Measurements from ENCODE around the gene ACTR3. TPM values are rescaled to one million over a fixed set of nuclear protein-coding genes. Genes with fewer than 3 reads are reported as not detected.
"Not testable (repeated sequence)": the region's sequence is repeated elsewhere in the genome, so short reads cannot be mapped to it uniquely, and the experiment has no call there.

Gene ACTR3
- total RNA-seq, 1 experiment from 2014 or later, result 197 TPM

DNA sequence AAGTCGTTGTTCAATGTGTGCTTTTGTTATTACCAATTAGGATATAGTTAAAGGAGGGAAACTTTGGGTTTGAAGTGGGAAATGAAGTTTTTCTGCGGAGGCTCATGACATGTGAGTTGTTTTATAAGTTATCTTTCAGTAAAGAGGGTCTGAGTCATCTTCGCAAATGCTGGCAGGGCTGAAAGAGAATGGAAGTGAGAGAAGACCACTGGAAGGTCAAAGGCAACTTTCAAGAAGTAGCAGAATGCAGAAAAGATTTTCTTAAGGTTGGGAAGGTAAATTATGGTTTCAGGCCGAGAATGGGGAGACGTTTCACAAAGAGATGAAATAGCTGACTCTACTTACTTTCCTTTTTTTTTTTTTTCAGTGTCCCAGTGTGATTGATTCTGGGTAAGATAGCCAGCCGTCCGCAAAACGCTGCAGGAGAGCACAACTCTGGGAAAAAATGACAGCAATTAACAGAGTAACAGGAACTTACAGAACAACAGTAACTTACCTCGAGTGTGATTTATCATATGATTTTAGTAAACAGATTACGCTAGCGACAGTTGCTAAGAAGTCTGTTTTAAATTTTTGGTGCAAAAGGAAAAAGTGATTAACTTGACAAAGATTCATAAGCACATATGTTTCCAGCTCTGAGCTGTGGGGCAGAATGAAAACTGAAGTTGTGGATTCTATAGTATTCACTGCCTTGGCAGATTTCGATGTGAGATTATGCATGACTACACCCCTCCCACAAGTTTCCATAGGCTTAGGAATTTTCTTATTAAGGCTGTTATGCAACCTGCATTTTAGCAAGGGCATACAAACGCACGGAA, 46.8 kb upstream of the ACTR3 start:
- H3K79me2 ChIP-seq (ENCODE audit: low read length), result no peaks in the 10 kb centered on the region
- TF ChIP-seq EZH2phosphoT487 (IDR thresholded peaks at IDR 0.05; ENCODE audit: borderline replicate concordance, low read length), result no peak
- no peak for TF ChIP-seq CTCF (conservative IDR thresholded peaks at IDR 0.05; ENCODE audit: low read depth, low read length)
- no peak for TF ChIP-seq EZH2 (IDR thresholded peaks at IDR 0.05; ENCODE audit: low read length, unreplicated experiment)
- H3K4me2 ChIP-seq (ENCODE audit: low read length), result no peak overlapping the region
- ATAC-seq, result no peak
- H3K9me3 ChIP-seq (ENCODE audit: low read length), result no peaks in the 10 kb centered on the region
- H2AFZ ChIP-seq (ENCODE audit: low read length), result no peak overlapping the region
- BruUV-seq (replicated peaks), result no TSS peak
- CTCF ChIA-PET, result no interaction called here
- no peaks in the 10 kb centered on the region for H3K4me1 ChIP-seq (ENCODE audit: insufficient read depth, low read length)
- no peak overlapping the region for H3K9ac ChIP-seq (ENCODE audit: low read length)
- H3K27me3 ChIP-seq (ENCODE audit: low read length), result no peaks in the 10 kb centered on the region
- intact Hi-C loops (cut with micrococcal nuclease), result no loop called here
- H3K9me2 ChIP-seq (replicated peaks; ENCODE audit: low read length), result no peaks in the 10 kb centered on the region
- DNase-seq, result no peak
- H3F3A ChIP-seq (ENCODE audit: low read length, unreplicated experiment), result no peaks in the 10 kb centered on the region
- H3K36me3 ChIP-seq (ENCODE audit: low read depth, low read length), result no peaks in the 10 kb centered on the region
- POLR2A ChIA-PET (ENCODE audit: unreplicated experiment), result no interaction called here
- no peaks in the 10 kb centered on the region for H4K20me1 ChIP-seq (ENCODE audit: low read length)
- H3K27ac ChIP-seq (ENCODE audit: low read length), result no peak overlapping the region
- H3K4me3 ChIP-seq (ENCODE audit: low read length), result no peak overlapping the region

GRCh38 chr2:113843737-113844050, 46.2 kb upstream of the ACTR3 start:
- H3K9me2 ChIP-seq (replicated peaks; ENCODE audit: low read length); ATAC-seq; H3K9ac ChIP-seq (ENCODE audit: low read length); DNase-seq; CTCF ChIA-PET; H3K27ac ChIP-seq (ENCODE audit: low read length); H3K4me2 ChIP-seq (ENCODE audit: low read length); H3K36me3 ChIP-seq (ENCODE audit: low read depth, low read length); H3K79me2 ChIP-seq (ENCODE audit: low read length); intact Hi-C loops (cut with micrococcal nuclease); BruUV-seq (replicated peaks); H3K27me3 ChIP-seq (ENCODE audit: low read length); H3K9me3 ChIP-seq (ENCODE audit: low read length); H4K20me1 ChIP-seq (ENCODE audit: low read length); POLR2A ChIA-PET (ENCODE audit: unreplicated experiment); H3K4me1 ChIP-seq (ENCODE audit: insufficient read depth, low read length); H3K4me3 ChIP-seq (ENCODE audit: low read length); H2AFZ ChIP-seq (ENCODE audit: low read length); H3F3A ChIP-seq (ENCODE audit: low read length, unreplicated experiment): not testable (repeated sequence)

GRCh38 chr2:113845261-113845660, 44.6 kb upstream of the ACTR3 start:
- intact Hi-C loops (cut with micrococcal nuclease), result no loop called here
- peaks cover 14% of the 10 kb centered on the region for H3K4me1 ChIP-seq (ENCODE audit: insufficient read depth, low read length)
- no TSS peak for BruUV-seq (replicated peaks)
- H3F3A ChIP-seq (ENCODE audit: low read length, unreplicated experiment), result no peaks in the 10 kb centered on the region
- H3K9ac ChIP-seq (ENCODE audit: low read length), result no peak overlapping the region
- no peaks in the 10 kb centered on the region for H3K9me2 ChIP-seq (replicated peaks; ENCODE audit: low read length)
- no peak overlapping the region for H2AFZ ChIP-seq (ENCODE audit: low read length)
- CTCF ChIA-PET, result no interaction called here
- no peaks in the 10 kb centered on the region for H3K27me3 ChIP-seq (ENCODE audit: low read length)
- ATAC-seq (no peak), DNase-seq (no peak)
- no peak overlapping the region for H3K27ac ChIP-seq (ENCODE audit: low read length)
- POLR2A ChIA-PET (ENCODE audit: unreplicated experiment), result no interaction called here
- no peaks in the 10 kb centered on the region for H3K36me3 ChIP-seq (ENCODE audit: low read depth, low read length)
- H3K9me3 ChIP-seq (ENCODE audit: low read length), result no peaks in the 10 kb centered on the region
- no peak overlapping the region for H3K4me3 ChIP-seq (ENCODE audit: low read length)
- H3K4me2 ChIP-seq (ENCODE audit: low read length), result no peak overlapping the region
- TF ChIP-seq EZH2 (IDR thresholded peaks at IDR 0.05; ENCODE audit: low read length, unreplicated experiment), result no peak
- TF ChIP-seq EZH2phosphoT487 (IDR thresholded peaks at IDR 0.05; ENCODE audit: borderline replicate concordance, low read length), result no peak
- H3K79me2 ChIP-seq (ENCODE audit: low read length), result no peaks in the 10 kb centered on the region
- H4K20me1 ChIP-seq (ENCODE audit: low read length), result no peaks in the 10 kb centered on the region

DNA sequence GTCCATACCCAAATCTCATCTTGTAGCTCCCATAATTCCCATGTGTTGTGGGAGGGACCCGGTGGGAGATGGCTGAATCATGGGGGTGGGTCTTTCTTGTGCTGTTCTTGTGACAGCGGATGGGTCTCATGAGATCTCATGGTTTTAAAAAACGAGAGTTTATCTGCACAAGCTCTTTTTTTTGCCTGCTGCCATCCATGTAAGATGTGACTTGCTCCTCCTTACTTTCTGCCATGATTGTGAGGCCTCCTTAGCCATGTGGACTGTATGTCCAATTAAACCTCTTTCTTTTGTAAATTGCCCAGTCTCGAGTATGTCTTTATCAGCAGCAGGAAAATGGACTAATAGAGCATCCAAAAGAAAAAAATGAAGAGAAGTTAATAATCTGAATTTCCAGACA, 44.1 kb upstream of the ACTR3 start:
- ATAC-seq; H3K4me2 ChIP-seq (ENCODE audit: low read length); DNase-seq; H3K9me3 ChIP-seq (ENCODE audit: low read length); H3K27ac ChIP-seq (ENCODE audit: low read length); H3K79me2 ChIP-seq (ENCODE audit: low read length); H3K27me3 ChIP-seq (ENCODE audit: low read length); H4K20me1 ChIP-seq (ENCODE audit: low read length); H3K9me2 ChIP-seq (replicated peaks; ENCODE audit: low read length); H3K9ac ChIP-seq (ENCODE audit: low read length); H2AFZ ChIP-seq (ENCODE audit: low read length); H3K4me3 ChIP-seq (ENCODE audit: low read length); H3K36me3 ChIP-seq (ENCODE audit: low read depth, low read length); POLR2A ChIA-PET (ENCODE audit: unreplicated experiment); BruUV-seq (replicated peaks); CTCF ChIA-PET; intact Hi-C loops (cut with micrococcal nuclease); H3F3A ChIP-seq (ENCODE audit: low read length, unreplicated experiment): not testable (repeated sequence)
- H3K4me1 ChIP-seq (ENCODE audit: insufficient read depth, low read length), result peaks cover 14% of the 10 kb centered on the region

All from PC-3 (cell line).